Chondrocyte (in vitro differentiated cells): ENCODE results near the gene LIPK. TPM values are rescaled to one million over a fixed set of nuclear protein-coding genes. Genes with fewer than 3 reads are reported as not detected.

ENCODE experiments used
- DNase-seq: peaks from one replicate; pipeline ENCODE4 v3.0.0; 2021; ENCODE audit warnings: mixed read lengths, low spot score
- H3K27ac Mint-ChIP-seq: one replicate; pipeline ENCODE4 v1.8.0; 2021; ENCODE audit warnings: mild to moderate bottlenecking, moderate library complexity, mixed read lengths; ENCODE audit not compliant: unreplicated experiment
- H3K27me3 Mint-ChIP-seq: 2 replicates; pipeline ENCODE4 v1.8.0; 2021; ENCODE audit warnings: low read depth, mixed read lengths
- H3K36me3 Mint-ChIP-seq: 2 replicates; pipeline ENCODE4 v1.8.0; 2021; ENCODE audit warnings: low read depth, mixed read lengths
- H3K4me1 Mint-ChIP-seq: 2 replicates; pipeline ENCODE4 v1.8.0; 2021; ENCODE audit warnings: low read depth, mild to moderate bottlenecking, mixed read lengths
- H3K4me3 Mint-ChIP-seq: one replicate; pipeline ENCODE4 v1.8.0; 2021; ENCODE audit warnings: mild to moderate bottlenecking, moderate library complexity, mixed read lengths; ENCODE audit not compliant: unreplicated experiment
- H3K9me3 Mint-ChIP-seq: 2 replicates; pipeline ENCODE4 v1.8.0; 2021; ENCODE audit warnings: low read depth, mixed read lengths
- CTCF ChIP-seq: fragments of 200-600 bp; sonication (generic); IDR thresholded peaks from 2 replicates; pipeline ENCODE4 v1.5.0; 2021; ENCODE audit warnings: antibody characterized with exemption, mild to moderate bottlenecking, moderate library complexity
- total RNA-seq: library from RNA; stranded (reverse); gene quantifications from 3 replicates; pipeline ENCODE4 v1.2.1, GENCODE V29; 2021

Gene LIPK
- total RNA-seq, 1 donor from 2014 or later = not detected

GRCh38 chr10:88754287-88754686 lies 48.2 kb downstream of the LIPK start:
- no peak for DNase-seq
- no peak overlapping the region for H3K27ac Mint-ChIP-seq
- no peak overlapping the region for H3K4me3 Mint-ChIP-seq
- no peaks in the 10 kb centered on the region for H3K36me3 Mint-ChIP-seq
- H3K9me3 Mint-ChIP-seq = peaks cover 8% of the 10 kb centered on the region
- H3K4me1 Mint-ChIP-seq = peaks cover 8% of the 10 kb centered on the region
- no peak for TF ChIP-seq CTCF
- peaks cover 4% of the 10 kb centered on the region for H3K27me3 Mint-ChIP-seq

GRCh38 chr10:88755753-88756152 lies 49.7 kb downstream of the LIPK start:
- DNase-seq = no peak
- Mint-ChIP-seq H3K9me3 (no peaks in the 10 kb centered on the region), H3K27ac (no peak overlapping the region), H3K27me3 (peaks cover 9% of the 10 kb centered on the region), H3K36me3 (no peaks in the 10 kb centered on the region), H3K4me3 (no peak overlapping the region), H3K4me1 (peaks cover 8% of the 10 kb centered on the region)
- TF ChIP-seq CTCF = no peak

GRCh38 chr10:88756660-88757059 lies 50.6 kb downstream of the LIPK start:
- H3K27ac Mint-ChIP-seq = no peak overlapping the region
- peaks cover 8% of the 10 kb centered on the region for H3K4me1 Mint-ChIP-seq
- H3K36me3 Mint-ChIP-seq = no peaks in the 10 kb centered on the region
- TF ChIP-seq CTCF = no peak
- peaks cover 12% of the 10 kb centered on the region for H3K27me3 Mint-ChIP-seq
- H3K9me3 Mint-ChIP-seq = no peaks in the 10 kb centered on the region
- no peak for DNase-seq
- H3K4me3 Mint-ChIP-seq = no peak overlapping the region

GRCh38 chr10:88759366-88760101 lies 53.5 kb downstream of the LIPK start, which contains the start of gene LIPN:
LIPN (plus strand) TSS chr10:88760020; CDS start chr10:88761406, 1,386 bp downstream.
- TF ChIP-seq CTCF = no peak
- H3K27ac Mint-ChIP-seq = no peak within 1 kb of the TSS
- peaks cover 2% of the 10 kb centered on the region for H3K4me1 Mint-ChIP-seq
- H3K9me3 Mint-ChIP-seq = no peaks in the 10 kb centered on the region
- no peak within 1 kb of the TSS for H3K4me3 Mint-ChIP-seq
- no peaks in the 10 kb centered on the region for H3K36me3 Mint-ChIP-seq
- peaks cover 14% of the 10 kb centered on the region for H3K27me3 Mint-ChIP-seq
- no peak for DNase-seq

GRCh38 chr10:88762906-88763305 lies 56.9 kb downstream of the LIPK start:
- no peak for DNase-seq
- no peak for TF ChIP-seq CTCF
- H3K27ac Mint-ChIP-seq = no peak overlapping the region
- H3K27me3 Mint-ChIP-seq = peaks cover 17% of the 10 kb centered on the region
- no peaks in the 10 kb centered on the region for H3K36me3 Mint-ChIP-seq
- no peak overlapping the region for H3K4me3 Mint-ChIP-seq
- no peaks in the 10 kb centered on the region for H3K4me1 Mint-ChIP-seq
- no peaks in the 10 kb centered on the region for H3K9me3 Mint-ChIP-seq
